GM18526 (cell line): ENCODE results near the gene SMG7.

Source experiments
- POLR2A ChIP-seq: IDR thresholded peaks from 3 replicates; pipeline ENCODE4 v1.6.1; 2011; ENCODE audit not compliant: insufficient read length; ENCODE audit errors: extremely low read depth

SMG7 gene

GRCh38 chr1:183460596-183460995 is 11.7 kb upstream of the SMG7 start:
- no peak for TF ChIP-seq POLR2A

DNA sequence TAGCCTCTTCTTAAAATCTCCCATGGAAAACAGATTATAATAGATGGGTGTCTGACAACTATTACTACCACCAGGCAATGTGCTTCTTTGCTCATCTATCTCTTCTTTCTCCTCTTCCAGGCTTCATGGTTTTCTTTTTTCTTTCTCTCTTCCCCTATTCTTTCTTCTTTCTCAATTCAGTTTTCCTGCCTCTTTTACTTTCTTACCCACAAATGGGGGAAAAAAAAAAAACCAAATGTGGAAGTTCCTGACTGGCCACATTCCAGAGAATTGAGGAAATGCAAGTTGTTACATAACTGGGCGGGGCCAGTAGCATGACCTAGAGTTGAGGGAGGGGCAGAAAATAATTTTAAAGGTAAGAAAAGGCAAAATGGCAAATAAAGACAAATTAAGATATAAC is 10.9 kb upstream of the SMG7 start:
- TF ChIP-seq POLR2A: no peak

DNA sequence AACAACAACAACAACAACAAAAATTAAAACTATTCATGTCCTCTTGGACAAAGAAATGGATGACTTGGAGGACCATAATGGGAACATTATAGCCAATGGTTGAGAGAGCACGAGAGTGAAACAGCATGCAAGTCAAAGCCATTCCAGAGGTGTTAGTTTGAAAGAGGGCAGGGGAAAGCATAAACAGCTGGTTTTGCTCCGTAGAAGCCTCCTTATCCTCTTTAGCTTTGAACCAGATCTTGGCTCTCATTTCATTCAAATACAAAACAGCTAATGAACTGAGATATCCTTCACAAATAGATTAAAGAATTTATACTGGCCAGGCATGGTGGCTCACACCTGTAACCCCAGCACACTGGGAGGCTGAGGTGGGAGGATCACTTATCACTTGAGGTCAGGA is 8.7 kb upstream of the SMG7 start:
- TF ChIP-seq POLR2A: no peak

- TF ChIP-seq POLR2A: no peak
These were observed 5.5 kb upstream of the SMG7 start for GRCh38 chr1:183466781-183467180.

DNA sequence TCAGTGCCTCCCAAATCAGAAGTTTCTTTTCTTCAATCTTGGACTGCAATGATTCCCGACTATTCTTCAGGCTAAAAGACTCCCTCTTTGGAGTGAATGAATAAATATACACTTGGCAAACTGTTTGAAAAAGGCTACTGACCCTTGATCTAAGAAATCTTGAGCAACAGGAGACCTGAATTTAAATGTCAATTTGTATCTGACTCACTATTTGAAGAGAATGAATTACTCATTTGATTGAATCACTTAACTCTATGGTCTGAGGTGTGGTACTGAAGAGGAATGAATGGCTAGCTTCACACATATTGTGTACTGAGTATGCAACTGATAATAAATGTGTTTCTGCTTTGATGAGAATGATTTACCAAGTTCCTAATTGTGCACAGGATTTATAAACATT is 4.6 kb upstream of the SMG7 start:
- TF ChIP-seq POLR2A: no peak

GRCh38 chr1:183470147-183470960 is 1.9 kb upstream of the SMG7 start:
- TF ChIP-seq POLR2A: no peak

GRCh38 chr1:183470961-183471742 is 1.1 kb upstream of the SMG7 start:
- TF ChIP-seq POLR2A: peak; percentile 41

DNA sequence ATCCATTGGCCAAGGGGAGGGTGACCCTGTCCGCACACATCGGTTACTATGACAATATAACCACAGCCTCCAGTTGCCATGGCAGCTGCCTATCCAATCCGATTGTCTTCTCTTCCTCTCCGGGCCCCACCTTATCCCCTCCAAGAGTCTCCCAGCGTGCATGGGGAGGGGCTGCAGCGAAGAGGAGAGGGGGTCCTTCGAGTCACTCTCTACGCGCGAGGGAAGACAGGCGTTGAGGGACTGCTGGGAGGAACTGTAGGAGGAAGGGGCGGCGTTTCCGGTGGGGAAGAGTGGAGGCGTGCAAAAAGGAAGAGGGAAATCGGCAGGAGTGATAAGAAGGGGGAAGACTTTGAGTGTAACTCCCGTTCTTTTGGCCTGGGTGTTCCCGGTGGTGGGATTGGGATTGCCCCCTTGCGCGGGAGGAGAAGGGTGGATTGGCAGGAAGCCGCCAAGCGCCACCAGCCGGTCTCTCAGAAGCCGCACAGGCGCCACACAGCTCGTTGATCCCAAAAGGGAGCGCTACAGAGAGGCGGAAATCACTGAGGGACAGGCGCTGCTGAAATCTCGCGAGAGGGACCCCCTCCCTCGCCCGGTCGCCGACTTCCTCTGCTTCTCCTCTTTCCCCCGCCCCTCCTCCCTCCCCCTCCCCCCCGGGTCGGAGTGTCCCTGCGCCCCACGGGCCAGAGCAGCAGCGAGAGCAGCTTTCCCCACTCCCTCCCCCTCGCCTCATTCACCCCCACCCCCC is 384 bp upstream of the SMG7 start:
- TF ChIP-seq POLR2A: peak; percentile 7

GRCh38 chr1:183473217-183473536 is 878 bp downstream of the SMG7 start:
- TF ChIP-seq POLR2A: no peak

DNA sequence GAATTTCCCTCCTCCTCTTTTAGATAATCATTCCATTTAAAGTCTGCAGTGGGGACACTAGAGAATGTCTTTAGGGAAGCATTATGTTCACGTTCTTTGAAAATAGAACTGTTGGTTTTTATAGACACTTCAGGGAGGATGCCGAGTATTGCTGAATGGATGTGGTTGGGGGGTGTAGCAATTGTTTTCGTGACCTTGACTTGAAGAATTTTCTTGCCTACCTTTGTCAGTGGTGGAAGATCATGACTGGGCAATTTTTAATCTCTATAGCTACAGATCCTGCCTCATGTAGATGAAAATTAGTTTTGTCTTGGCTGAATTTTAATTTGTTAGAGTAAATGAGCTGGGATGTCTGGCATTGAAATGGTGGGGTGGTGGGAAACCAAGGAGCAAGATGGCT is 3.8 kb downstream of the SMG7 start:
- TF ChIP-seq POLR2A: no peak

DNA sequence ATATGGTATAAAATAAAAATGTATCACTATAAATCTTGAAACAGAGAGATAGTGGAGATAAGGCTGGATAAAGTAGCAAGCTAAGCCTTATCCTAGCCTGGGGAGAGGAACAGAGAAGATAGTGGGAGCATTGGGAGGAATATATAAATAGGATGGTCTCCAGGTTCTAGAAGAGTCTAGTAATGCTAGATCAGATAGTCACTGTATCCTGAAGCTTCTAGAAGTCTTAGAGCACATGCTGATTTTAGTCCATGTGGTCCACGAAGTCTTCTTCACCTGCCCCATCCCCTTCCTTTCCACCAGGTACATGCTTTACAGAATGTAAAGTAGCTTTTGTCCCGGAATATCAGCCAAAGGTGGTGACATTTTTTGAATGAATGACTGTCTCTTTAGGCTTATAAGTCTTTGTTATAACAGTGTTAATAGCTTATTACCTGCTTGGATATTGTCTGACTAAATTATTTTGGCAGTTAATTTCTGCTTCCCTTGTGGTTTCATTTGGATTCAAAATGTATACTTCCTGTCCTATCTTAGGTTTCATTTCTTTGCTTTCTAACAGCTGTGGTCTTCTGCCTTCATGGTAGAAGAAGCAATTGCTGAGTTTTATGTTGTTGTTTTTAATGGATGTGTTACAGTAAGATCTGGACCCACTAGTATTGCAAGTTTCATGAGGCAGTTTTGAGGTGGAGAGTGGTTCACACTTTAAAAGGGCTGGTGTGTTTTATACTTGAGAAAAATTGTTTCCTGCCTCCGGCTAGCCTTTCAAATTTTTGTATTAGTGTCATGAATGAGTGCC is 5.9 kb downstream of the SMG7 start:
- TF ChIP-seq POLR2A: no peak

DNA sequence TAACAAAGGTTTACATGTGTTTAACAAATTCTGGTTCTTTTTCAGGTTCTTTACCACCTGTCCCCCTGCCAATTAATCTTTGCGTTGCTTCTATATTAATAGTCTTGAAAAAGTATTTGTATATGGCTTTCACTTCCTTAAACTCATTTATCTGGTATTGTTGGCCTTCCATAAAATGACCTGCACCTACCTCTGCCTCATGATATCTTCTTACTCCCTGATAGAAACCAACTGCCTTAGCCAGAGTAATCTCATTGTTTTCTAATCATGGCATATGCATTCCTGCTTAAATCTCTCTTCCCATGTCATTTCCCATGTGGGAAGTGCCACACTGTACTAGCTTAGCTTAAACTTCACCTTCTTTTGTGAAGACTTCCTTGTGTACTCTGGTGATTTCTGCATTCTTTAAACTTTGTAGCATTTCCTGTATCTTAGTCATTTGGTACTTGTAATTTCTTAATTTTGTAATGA is 8.7 kb downstream of the SMG7 start:
- TF ChIP-seq POLR2A: no peak

DNA sequence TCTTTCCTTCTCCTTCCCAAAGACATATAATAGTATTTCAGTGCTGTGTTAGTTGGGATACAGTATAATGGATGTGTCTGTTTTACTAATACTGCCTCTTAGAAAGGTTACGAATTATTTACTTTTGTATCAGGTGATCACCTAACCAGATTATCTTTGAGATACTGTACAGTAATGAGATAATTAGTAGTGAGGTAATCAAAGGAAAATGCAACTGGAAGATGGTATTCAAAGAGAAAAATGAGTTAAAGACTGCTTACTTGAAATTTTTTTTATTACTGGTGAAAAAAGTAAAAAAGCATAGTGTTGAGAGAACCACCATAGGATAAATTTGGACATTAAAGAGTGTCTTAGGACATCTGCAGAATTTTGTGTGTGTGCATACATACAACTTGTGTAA is 10.9 kb downstream of the SMG7 start:
- TF ChIP-seq POLR2A: no peak

DNA sequence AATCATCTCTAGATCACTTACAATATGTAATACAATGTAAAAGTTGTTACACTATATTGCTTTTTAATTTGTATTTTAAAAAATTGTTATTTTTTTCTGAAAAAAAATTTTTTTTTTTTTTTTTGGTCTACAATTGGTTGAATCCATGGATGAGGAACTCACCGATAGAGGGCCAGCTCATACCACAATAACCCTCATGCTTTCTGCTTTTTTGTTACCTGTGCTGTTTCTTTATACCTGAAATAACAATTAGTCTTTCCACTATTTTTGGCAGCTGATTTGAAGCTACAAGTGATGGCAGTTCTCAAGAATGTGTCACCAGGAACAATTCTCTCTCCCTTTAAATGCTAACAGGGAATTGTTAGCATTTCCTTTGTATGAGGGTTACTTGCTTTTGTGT is 12.0 kb downstream of the SMG7 start:
- TF ChIP-seq POLR2A: no peak

DNA sequence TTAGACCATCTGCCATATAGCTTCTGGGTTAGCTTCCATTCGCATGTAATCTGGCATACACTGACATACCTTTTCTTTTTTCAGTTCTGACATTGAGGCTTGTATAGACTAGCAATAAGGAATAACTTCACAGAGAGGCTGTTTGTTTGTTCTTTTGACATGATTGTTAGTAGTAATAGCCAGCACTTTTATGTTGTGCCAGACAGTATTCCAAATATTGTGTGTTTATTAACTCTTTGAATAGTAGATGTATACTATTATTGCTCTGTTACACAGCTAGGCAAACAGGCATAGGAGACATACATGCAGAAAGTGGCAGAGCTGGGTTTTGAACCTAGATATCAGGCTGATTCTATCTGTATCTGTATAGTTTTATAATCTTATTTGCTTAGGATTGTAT is 12.6 kb downstream of the SMG7 start:
- no peak for TF ChIP-seq POLR2A
